Stimulated activated CD4-positive, alpha-beta T cell treated with anti-CD3 and anti-CD28 coated beads, Interleukin-1b, Interleukin-23, amount 100 ng/mL, for 24 hours (primary cell): Measurements from ENCODE around the gene LOXL1.

Experiments
- DNase-seq, 4 experiments: peaks; one replicate each; pipeline ENCODE4 v3.0.0-alpha.2; 2020; ENCODE audit warnings: low read depth in 4 of 4, low spot score in 1 of 4

The LOXL1 gene

DNA sequence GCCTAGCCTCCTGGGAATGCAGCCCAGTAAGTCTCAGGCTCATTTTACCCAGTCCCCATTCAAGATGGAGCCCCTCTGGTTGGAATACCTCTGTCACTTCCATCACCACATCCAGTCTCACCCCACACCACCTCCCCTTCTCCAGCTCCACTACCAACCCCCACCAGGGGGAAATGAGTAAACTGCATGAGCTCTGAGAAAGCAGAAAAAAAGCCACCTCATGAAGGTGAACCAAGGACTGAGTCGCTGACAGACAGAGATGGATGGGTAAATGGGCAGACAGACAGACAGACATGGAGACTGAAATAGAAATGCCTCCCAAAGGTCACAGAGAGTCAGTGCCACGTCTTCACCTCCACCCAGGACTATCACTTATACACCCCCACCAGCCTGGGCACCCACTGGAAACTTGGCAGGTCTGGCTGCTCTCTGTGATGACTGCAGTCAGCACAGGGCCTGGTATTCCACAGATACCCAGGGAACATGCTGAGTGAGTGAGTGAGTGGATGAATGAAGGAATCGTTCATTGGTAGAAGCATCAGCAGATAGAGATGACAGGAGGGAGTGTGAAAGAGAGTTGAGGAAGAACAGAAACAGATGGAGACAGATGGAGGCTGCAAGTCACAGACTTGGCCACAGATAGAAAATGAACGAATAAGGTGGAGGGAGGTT, 4.9 kb upstream of the LOXL1 start:
- no peak for DNase-seq

- DNase-seq, result no peak
These were observed 3.8 kb upstream of the LOXL1 start for GRCh38 chr15:73922186-73923151.

GRCh38 chr15:73923156-73923487, 3.1 kb upstream of the LOXL1 start:
- DNase-seq, result no peak

- no peak for DNase-seq
These were observed 2.6 kb upstream of the LOXL1 start for GRCh38 chr15:73923488-73924164.

DNA sequence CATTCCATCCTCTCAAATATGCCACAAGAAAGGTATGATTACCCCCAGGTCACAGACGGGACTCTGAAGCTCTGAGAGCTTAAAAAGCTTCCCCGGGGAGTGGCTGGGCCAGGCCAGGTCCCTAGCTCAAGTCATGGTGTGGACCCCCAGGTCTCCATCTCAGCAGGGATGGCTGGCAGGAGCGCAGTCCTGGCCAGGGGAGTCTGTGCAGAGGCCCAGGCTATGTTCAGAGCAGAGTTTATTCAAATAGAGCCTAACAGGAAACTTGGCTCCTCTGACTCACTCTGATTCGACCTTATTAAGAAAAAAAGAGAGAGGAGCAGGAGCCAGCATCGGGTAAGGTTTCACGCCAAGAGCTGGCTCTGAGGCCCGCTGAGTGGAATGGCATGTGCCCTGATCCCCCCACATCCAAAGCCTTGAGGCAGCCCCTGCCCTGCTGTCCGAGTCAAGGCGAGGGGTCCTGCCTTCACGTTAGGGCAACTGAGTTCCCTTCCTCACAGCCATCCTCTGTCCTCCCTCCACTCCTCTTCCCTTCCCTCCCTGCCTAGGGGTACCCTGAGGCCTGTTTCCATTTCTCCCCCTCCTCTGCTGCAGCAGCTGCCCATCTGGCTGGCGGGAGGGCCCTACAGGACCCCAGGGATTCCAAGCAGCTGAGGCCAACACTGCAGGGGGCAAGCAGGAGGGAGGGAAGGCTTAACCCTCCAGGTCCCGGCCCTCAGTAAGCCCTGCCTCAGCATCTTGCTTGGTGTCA, 1.9 kb upstream of the LOXL1 start:
- DNase-seq, result no peak

GRCh38 chr15:73925848-73926218, 429 bp upstream of the LOXL1 start:
- no peak for DNase-seq

GRCh38 chr15:73927003-73927475, 777 bp downstream of the LOXL1 start:
- peak in 2 of 4 experiments; percentile 21 to 26 for DNase-seq

GRCh38 chr15:73927476-73928240, 1.4 kb downstream of the LOXL1 start:
- peak; percentile 49 to 67 (median 62) for DNase-seq

- DNase-seq, result no peak
These were observed 1.9 kb downstream of the LOXL1 start for GRCh38 chr15:73928241-73928579.

- no peak for DNase-seq
These were observed 2.8 kb downstream of the LOXL1 start for GRCh38 chr15:73928971-73929627.

- no peak for DNase-seq
These were observed 4.1 kb downstream of the LOXL1 start for GRCh38 chr15:73930371-73930770.

DNA sequence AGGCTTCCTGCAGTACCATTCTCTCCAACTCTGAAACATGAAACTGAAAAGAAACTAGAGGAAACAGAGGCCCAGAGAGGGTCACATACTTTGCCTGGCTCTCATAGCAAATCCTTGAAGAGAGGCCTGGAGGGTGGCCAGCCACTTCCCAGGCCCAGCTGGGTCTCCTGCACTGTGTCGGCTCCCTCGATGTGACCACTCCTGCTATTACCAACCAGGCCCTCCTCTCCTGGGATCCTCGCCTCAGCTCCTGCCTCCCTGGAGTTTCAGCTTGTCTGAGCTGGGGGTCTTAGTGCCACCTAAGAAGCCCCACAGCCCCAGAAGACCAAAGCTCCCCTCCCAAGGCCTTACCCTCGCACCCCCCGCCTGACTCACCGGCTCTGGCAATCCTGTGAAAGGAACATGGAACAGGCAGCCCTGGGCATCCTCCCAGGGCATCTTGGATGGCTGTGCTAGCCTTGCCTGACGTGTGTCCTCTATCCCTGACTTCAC, 4.6 kb downstream of the LOXL1 start:
- DNase-seq, result no peak

- no peak for DNase-seq
These were observed 5.2 kb downstream of the LOXL1 start for GRCh38 chr15:73931441-73931840.

GRCh38 chr15:73932381-73933191, 6.3 kb downstream of the LOXL1 start:
- DNase-seq, result no peak

DNA sequence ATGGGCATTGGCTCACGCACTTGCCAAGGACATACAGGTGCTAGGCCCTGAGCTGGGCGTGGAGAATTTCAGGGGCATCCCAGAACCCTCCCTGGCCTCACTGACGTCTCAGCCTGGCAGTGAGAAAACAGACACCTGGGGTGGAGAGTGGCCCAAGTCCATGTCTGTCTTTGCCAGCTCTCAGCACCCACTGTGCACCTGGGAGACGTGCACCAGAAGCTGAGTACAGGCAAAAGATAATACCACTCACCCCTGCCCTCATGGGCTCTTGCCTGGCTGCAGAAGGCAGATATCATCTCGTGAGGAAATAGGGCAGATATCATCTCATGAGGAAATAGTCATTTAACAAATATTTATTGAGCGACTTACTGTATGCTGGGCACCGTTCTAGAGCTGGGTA, 8.0 kb downstream of the LOXL1 start:
- no peak for DNase-seq

DNA sequence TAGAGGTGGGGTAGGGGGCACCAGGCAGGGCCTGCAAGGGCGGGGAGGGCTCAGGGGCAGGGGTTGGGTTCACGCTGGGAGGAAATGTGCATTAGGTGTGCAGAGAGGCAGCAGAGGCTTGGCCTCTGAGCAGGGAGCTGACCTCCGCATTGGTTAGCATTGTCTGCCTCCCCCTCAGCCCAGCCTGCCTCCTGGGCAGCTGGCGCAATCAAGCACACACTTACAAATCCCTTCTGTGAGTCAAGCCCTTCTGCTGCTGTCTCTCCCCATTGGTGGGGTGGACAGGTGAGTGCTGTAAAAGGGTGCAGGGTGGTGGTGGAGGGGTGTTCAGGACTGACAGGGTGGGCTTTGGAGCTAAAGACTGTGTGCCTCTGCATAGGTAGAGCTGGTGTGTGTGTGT, 9.3 kb downstream of the LOXL1 start:
- DNase-seq, result no peak

GRCh38 chr15:73936181-73936580, 9.9 kb downstream of the LOXL1 start:
- DNase-seq, result no peak

DNA sequence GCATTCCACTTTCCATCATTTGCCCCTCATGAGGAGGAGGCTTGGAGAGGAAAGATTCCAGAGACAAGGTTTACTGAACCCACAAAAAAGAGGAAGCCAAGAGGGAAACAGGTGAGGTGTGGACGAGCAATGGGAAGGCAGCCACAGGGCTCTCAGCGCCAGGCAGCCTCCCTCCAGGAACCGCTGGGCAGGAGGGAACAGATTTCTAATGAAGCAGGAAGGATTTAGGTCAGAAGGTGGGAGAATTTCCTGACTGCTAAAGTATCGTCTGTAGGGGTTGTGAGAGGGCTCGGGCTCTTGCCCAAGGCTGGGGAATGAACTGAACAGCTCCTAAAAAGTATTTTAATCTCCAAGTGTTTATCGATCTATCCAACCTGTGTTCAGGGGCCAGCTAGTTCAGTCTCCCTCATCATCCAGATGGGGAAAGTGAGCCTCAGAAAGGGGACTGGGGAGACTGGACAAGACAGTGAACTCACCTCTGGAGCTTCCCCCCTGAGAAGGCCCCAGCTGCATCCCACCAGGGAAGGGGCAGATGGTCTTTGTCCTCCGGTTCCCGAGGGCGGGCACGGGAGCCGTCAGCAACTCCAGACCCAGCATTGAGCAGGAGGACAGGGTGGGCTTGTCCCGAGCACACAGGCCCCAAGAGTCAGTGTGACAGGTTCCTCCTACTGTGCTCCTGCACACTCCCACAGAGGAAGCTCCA, 10.5 kb downstream of the LOXL1 start:
- DNase-seq, result no peak
